Skeletal muscle satellite cell (primary cell): ENCODE results near the gene PTPRS.
"Not testable (repeated sequence)": the region's sequence is repeated elsewhere in the genome, so short reads cannot be mapped to it uniquely, and the experiment has no call there.

ENCODE experiments used
- H3K27me3 ChIP-seq: 2 replicates; pipeline ENCODE4 v1.7.0; 2013; ENCODE audit warnings: low read length; ENCODE audit not compliant: control insufficient read depth, insufficient read depth
- H3K36me3 ChIP-seq: 2 replicates; pipeline ENCODE4 v1.7.0; 2013; ENCODE audit warnings: mild to moderate bottlenecking, control low read depth, low read length; ENCODE audit not compliant: insufficient read depth
- H3K4me1 ChIP-seq: 2 replicates; pipeline ENCODE4 v1.7.0; 2013; ENCODE audit warnings: low read length; ENCODE audit not compliant: control insufficient read depth, insufficient read depth
- H3K4me2 ChIP-seq: 2 replicates; pipeline ENCODE4 v1.7.0; 2013; ENCODE audit warnings: mild to moderate bottlenecking, low read length
- H3K4me3 ChIP-seq: 2 replicates; pipeline ENCODE4 v1.7.0; 2013; ENCODE audit warnings: low read length
- H3K9ac ChIP-seq: 2 replicates; pipeline ENCODE4 v1.7.0; 2013; ENCODE audit warnings: mild to moderate bottlenecking, low read depth, low read length, moderate library complexity
- H3K9me3 ChIP-seq: replicated peaks from 2 replicates; pipeline ENCODE4 v1.7.0; 2013; ENCODE audit warnings: mild to moderate bottlenecking, control low read depth, low read length

PTPRS gene

DNA sequence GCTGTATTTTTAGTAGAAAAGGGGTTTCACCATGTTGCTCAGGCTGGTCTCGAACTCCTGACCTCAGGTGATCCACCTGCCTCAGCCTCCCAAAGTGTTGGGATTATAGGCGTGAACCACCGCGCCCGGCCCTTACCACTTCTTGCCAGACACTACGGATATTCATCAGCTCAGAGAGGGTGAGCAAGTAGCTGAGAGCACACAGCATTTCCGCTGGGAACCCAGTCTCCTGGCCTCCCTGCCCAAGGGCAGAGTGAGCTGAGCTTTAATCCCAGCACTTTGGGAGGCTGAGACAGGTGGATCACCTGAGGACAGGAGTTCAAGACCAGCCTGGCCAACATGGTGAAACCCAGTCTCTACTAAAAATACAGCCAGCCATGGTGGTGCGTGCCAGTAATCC lies 12.2 kb downstream of the PTPRS start:
- H3K4me3 ChIP-seq, H3K4me2 ChIP-seq, H3K36me3 ChIP-seq, H3K9ac ChIP-seq, H3K4me1 ChIP-seq, H3K9me3 ChIP-seq: not testable (repeated sequence)
- H3K27me3 ChIP-seq, result peaks cover 34% of the 10 kb centered on the region

DNA sequence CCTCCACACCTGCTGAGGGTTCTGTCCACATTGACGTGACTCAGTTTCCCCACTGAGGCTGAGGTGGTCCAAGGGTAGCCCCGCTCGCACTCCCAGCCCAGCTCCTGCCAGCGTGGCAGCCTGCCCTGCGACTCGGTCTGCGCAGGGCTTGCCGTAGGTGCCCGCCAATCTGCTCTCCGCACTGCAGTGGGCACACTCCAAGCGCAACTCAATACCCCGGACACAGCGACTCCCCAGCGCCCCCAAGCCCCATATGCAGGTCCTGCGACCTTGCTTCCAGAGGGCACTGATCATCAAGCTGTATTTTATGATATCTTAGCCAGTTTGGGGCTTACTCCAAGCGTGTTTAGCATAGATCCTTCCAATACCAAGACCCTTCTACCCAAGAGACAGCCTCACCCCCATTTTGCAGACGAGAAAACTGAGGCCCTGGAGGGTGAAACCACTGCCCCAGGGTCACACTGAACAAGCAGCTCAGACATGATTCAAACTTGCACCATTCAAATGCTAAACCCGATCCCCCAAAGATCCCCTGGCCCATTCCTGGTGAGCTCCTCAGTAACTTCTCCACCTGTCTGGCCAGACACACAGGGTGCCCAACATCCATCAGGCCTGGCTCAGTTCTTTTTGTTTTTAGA lies 13.5 kb downstream of the PTPRS start:
- peaks cover 42% of the 10 kb centered on the region for H3K27me3 ChIP-seq
- H3K4me3 ChIP-seq, result no peak overlapping the region
- no peak overlapping the region for H3K9ac ChIP-seq
- no peaks in the 10 kb centered on the region for H3K4me1 ChIP-seq
- peaks cover 5% of the 10 kb centered on the region for H3K9me3 ChIP-seq
- H3K36me3 ChIP-seq, result no peaks in the 10 kb centered on the region
- no peak overlapping the region for H3K4me2 ChIP-seq

DNA sequence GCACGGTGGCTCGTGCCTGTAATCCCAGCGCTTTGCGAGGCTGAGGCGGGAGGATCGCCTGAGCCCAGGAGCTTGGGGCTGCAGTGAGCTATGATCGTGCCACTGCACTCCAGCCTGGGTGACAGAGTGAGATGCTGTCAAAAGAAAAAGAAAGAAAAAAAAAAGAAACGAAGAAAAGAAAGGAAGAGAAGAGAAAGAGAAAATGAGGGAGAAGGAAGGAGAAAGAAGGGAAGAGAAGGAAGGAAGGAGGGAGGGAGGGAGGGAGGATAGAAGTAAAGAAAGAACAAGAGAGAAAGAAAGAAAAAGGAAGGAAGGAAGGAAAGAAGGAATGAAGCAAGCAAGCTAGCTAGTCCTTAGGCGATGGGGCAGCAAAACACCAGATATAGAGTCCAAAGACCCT lies 14.1 kb downstream of the PTPRS start:
- Histone ChIP-seq H3K4me1 (no peaks in the 10 kb centered on the region), H3K36me3 (no peaks in the 10 kb centered on the region), H3K9ac (no peak overlapping the region), H3K9me3 (peaks cover 5% of the 10 kb centered on the region), H3K4me2 (no peak overlapping the region), H3K4me3 (no peak overlapping the region), H3K27me3 (peaks cover 48% of the 10 kb centered on the region)

- Histone ChIP-seq H3K4me2 (no peak overlapping the region), H3K4me3 (no peak overlapping the region), H3K9me3 (peaks cover 5% of the 10 kb centered on the region), H3K36me3 (no peaks in the 10 kb centered on the region), H3K27me3 (peaks cover 49% of the 10 kb centered on the region), H3K4me1 (no peaks in the 10 kb centered on the region), H3K9ac (no peak overlapping the region)
Observed at GRCh38 chr19:5324947-5325346, 15.7 kb downstream of the PTPRS start.

DNA sequence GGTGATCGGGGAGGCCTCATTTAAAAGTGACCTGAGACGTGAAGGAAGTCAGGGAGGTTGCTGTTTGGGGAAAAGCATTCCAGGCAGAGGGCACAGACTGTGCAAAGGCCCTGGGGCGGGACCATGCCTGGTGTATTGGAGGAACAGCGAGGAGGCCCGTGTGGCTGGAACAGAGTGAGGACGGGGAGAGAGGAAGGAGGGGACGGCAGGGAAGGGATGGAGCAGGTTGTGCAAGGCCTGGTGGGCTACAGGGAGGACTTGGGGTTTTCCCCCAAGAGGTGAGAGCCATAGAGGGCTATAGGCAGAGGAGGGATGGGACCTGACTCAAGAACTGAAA lies 17.2 kb downstream of the PTPRS start:
- Histone ChIP-seq H3K9ac (no peak overlapping the region), H3K4me2 (no peak overlapping the region), H3K4me3 (no peak overlapping the region), H3K27me3 (peaks cover 49% of the 10 kb centered on the region), H3K36me3 (no peaks in the 10 kb centered on the region), H3K4me1 (no peaks in the 10 kb centered on the region), H3K9me3 (peaks cover 5% of the 10 kb centered on the region)

DNA sequence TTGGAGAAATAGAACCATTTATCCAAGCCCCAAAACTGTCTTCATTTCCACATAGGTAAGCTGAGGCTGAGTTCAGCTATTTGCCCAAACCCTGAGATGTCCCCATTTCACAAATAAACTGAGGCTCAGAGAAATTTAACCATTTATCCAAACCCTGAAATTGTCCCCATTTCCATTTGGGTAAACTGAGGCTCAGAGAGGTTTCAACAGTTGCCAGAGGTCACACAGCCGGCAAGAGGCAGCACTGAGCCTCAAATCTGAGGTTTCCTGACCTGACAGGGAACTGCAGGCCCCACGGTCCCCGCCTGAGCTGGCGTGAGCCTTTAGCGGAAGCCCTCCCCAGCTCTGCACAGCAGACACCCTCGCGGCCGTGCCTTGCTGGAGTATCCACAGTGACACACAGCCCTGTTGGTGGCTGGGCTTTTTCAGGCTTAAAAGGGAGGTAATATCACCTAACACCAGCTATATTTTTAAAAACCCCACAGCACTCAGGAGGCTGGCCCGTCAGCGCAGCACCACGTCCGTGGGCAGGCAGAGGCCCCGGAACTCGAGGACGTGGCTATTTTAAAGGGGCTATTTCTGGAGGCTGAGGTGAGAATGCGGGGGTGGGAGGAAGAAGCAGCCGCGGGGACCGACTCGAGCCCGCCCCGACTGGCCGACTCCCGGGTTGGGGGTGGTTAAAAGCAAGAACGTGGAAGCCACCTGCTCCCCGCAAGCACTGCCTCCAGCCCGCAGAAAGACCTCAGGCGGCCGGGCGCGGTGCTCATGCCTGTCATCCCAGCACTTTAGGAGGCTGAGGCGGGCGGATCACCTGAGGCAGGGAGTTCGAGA lies 18.5 kb downstream of the PTPRS start:
- Histone ChIP-seq H3K4me2 (no peak overlapping the region), H3K9ac (no peak overlapping the region), H3K9me3 (peaks cover 5% of the 10 kb centered on the region), H3K4me1 (no peaks in the 10 kb centered on the region), H3K36me3 (no peaks in the 10 kb centered on the region), H3K27me3 (peaks cover 42% of the 10 kb centered on the region), H3K4me3 (no peak overlapping the region)

DNA sequence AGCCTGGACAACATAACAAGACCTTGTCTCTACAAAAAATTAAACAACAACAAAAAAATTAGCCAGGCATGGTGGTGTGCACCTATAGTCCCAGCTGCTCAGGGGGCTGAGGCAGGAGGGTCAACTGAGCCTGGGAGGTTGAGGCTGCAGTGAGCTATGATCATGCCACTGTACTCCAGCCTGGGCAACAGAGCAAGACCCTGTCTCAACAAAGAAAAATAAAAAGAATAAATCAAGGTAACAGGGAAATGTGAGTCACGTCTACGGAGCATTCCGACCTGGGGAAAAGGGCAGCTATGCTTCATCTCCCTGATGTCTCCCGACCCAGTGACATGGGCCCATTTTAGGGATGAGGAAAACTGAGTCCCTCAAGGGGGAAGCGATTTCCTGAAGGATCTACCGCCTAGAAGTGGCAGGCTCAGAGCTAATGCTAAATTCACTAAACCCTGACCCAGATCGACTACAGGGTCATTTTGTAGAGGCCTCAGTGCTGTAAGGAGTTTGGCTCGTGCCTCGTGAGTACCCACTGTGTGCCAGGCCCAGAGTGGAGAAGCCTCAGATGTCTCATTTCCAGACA lies 19.5 kb downstream of the PTPRS start:
- H3K9me3 ChIP-seq, result peaks cover 5% of the 10 kb centered on the region
- H3K4me1 ChIP-seq, result no peaks in the 10 kb centered on the region

GRCh38 chr19:5319516-5319915 lies 21.1 kb downstream of the PTPRS start:
- Histone ChIP-seq H3K36me3 (no peaks in the 10 kb centered on the region), H3K9me3 (no peaks in the 10 kb centered on the region), H3K4me1 (no peaks in the 10 kb centered on the region), H3K9ac (no peak overlapping the region), H3K27me3 (peaks cover 25% of the 10 kb centered on the region), H3K4me2 (no peak overlapping the region), H3K4me3 (no peak overlapping the region)

More for the DNA sequence above, 19.5 kb downstream of the PTPRS start:
- Histone ChIP-seq H3K4me3 (no peak overlapping the region), H3K9ac (no peak overlapping the region), H3K4me2 (no peak overlapping the region), H3K27me3 (peaks cover 36% of the 10 kb centered on the region), H3K36me3 (no peaks in the 10 kb centered on the region)

DNA sequence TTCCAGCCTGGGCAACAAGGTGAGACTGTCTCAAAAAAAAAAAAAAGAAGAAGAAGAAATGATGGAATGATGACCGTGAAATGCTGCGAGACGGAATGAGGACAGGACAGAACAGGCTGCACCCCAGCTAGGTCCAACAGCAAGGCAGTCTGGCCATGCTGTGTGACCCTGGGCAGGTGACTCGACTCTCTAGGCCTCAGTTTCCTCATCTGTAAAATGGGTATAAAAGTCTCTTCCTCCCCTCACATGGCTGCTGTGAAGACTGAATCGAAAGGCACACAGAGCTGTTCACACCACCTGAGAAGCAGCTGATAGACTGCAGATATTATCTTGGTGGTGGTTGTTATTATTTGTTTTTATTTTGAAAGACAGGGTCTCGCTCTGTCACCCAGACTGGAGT lies 22.3 kb downstream of the PTPRS start:
- peaks cover 20% of the 10 kb centered on the region for H3K27me3 ChIP-seq
- no peak overlapping the region for H3K4me3 ChIP-seq
- H3K9ac ChIP-seq, result no peak overlapping the region
- no peaks in the 10 kb centered on the region for H3K9me3 ChIP-seq
- no peak overlapping the region for H3K4me2 ChIP-seq
- H3K4me1 ChIP-seq, result no peaks in the 10 kb centered on the region
- no peaks in the 10 kb centered on the region for H3K36me3 ChIP-seq

DNA sequence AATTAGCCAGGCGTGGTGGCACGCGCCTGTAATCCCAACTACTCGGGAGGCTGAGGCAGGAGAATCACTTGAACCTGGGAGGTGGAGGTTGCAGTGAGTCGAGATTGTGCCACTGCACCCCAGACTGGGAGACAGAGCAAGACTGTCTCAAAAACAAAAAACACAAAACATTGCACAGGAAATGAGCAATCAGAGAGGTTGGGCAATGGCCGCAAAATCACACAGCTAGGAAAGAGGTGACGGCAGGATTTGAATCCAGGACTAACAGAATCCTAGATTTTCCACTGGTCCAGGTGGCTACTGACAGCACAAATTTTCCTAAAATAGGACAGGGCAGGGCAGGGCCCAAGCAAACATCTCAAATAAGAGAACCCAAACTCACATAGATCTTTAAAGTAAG lies 23.3 kb downstream of the PTPRS start:
- Histone ChIP-seq H3K9ac (no peak overlapping the region), H3K9me3 (no peaks in the 10 kb centered on the region), H3K36me3 (no peaks in the 10 kb centered on the region), H3K4me3 (no peak overlapping the region), H3K4me1 (no peaks in the 10 kb centered on the region), H3K4me2 (no peak overlapping the region), H3K27me3 (peaks cover 14% of the 10 kb centered on the region)

- H3K4me3 ChIP-seq, result no peak overlapping the region
- no peak overlapping the region for H3K4me2 ChIP-seq
- no peaks in the 10 kb centered on the region for H3K9me3 ChIP-seq
- no peak overlapping the region for H3K9ac ChIP-seq
- peaks cover 2% of the 10 kb centered on the region for H3K27me3 ChIP-seq
- H3K36me3 ChIP-seq, result no peaks in the 10 kb centered on the region
- H3K4me1 ChIP-seq, result no peaks in the 10 kb centered on the region
Observed at GRCh38 chr19:5316138-5316537, 24.5 kb downstream of the PTPRS start.

DNA sequence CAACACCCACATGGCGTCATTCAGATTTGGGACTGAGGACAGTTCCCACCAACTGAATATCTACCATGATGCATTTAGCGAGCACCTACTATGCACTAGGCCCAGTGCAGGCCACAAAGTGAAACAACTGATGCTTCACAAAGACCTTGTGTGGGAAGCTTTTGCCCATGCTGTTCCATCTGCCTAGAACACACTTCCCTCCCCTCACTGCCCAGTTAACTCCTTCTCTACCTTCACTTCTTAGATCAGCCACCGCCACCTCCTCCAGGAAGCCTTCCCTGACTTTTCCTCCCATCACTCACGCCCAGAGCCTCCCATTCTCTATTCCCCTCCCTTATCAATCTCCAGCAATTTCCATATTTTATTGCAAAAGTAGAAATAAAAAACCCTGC lies 25.7 kb downstream of the PTPRS start:
- no peak overlapping the region for H3K4me3 ChIP-seq
- H3K9ac ChIP-seq, result no peak overlapping the region
- H3K4me1 ChIP-seq, result no peaks in the 10 kb centered on the region
- H3K36me3 ChIP-seq, result no peaks in the 10 kb centered on the region
- no peaks in the 10 kb centered on the region for H3K27me3 ChIP-seq
- no peak overlapping the region for H3K4me2 ChIP-seq
- no peaks in the 10 kb centered on the region for H3K9me3 ChIP-seq
